Endothelial cell of umbilical vein (primary cell): Measurements from ENCODE around the gene NFIA. TPM values are rescaled to one million over a fixed set of nuclear protein-coding genes. Genes with fewer than 3 reads are reported as not detected.

Source experiments
- BruUV-seq: library from RNA; stranded (reverse); fragments of 400-500 nt; replicated peaks from 2 replicates; lab custom pipeline; 2021; lab: Mats Ljungman, UMichigan
- CTCF ChIA-PET: fragments of 300-600, 350-600 bp; sonication (Branson Sonifier 250); formaldehyde crosslinking; loops from one replicate; lab custom pipeline; 2021; ENCODE audit warnings: antibody characterized with exemption, inconsistent platforms; lab: Charles Lee
- POLR2A ChIA-PET: fragments of 300-600, 350-600 bp; sonication (Branson Sonifier 250); formaldehyde crosslinking; loops from one replicate; lab custom pipeline; 2021; ENCODE audit warnings: antibody characterized with exemption, inconsistent platforms; lab: Charles Lee
- DNase-seq: peaks from one replicate; pipeline ENCODE4 v3.0.0-alpha.2; 2011; ENCODE audit warnings: low read depth, low spot score
- FAIRE-seq: peaks from 2 replicates; lab custom pipeline; 2011; peaks lifted over from hg19 to GRCh38; lab: Jason Lieb, UNC
- H2AFZ ChIP-seq: 2 replicates; pipeline ENCODE4 v1.6.0; 2012; ENCODE audit warnings: low read depth, low read length, control low read depth, inconsistent platforms
- H3K27ac ChIP-seq: 2 replicates; pipeline ENCODE4 v1.5.1; 2011; ENCODE audit warnings: low read depth, mild to moderate bottlenecking, control low read depth, low read length, moderate library complexity; ENCODE audit not compliant: insufficient read depth
- H3K27me3 ChIP-seq, 2 experiments: 2 replicates each; pipeline versions ENCODE4 v1.6.0 to v1.6.1; 2011; ENCODE audit warnings: low read length in 2 of 2, mixed read lengths in 1 of 2; ENCODE audit not compliant: control insufficient read depth in 2 of 2, insufficient read depth in 2 of 2
- H3K36me3 ChIP-seq, 2 experiments: 2 replicates in 1 of 2; 3 replicates in 1 of 2; pipeline ENCODE4 v1.5.1; 2011; ENCODE audit warnings: low read length in 2 of 2, mild to moderate bottlenecking in 1 of 2, moderate library complexity in 1 of 2; ENCODE audit not compliant: control insufficient read depth in 2 of 2, insufficient read depth in 2 of 2; ENCODE audit errors: extremely low read depth in 1 of 2
- H3K4me1 ChIP-seq: 3 replicates; pipeline ENCODE4 v1.5.1; 2011; ENCODE audit warnings: mild to moderate bottlenecking, low read length; ENCODE audit not compliant: control insufficient read depth, insufficient read depth; ENCODE audit errors: extremely low read depth
- H3K4me2 ChIP-seq: 2 replicates; pipeline ENCODE4 v1.6.1; 2011; ENCODE audit warnings: low read length, control low read depth, mixed read lengths; ENCODE audit not compliant: insufficient read depth
- H3K4me3 ChIP-seq, 3 experiments: fragments of 200-600 bp in 1 of 3; sonication (generic), shearing (Covaris generic) in 1 of 3; replicated peaks in 1 of 3; 2 replicates each; pipeline ENCODE4 v1.5.1; 2011 to 2016; ENCODE audit warnings: control low read depth in 3 of 3, low read length in 3 of 3, mild to moderate bottlenecking in 2 of 3, inconsistent platforms in 1 of 3, low read depth in 1 of 3, moderate library complexity in 1 of 3; ENCODE audit not compliant: insufficient read depth in 1 of 3
- H3K79me2 ChIP-seq: 2 replicates; pipeline ENCODE4 v1.6.0; 2012; ENCODE audit warnings: low read length, inconsistent platforms; ENCODE audit not compliant: control insufficient read depth, insufficient read depth
- H3K9ac ChIP-seq: replicated peaks from 2 replicates; pipeline ENCODE3; 2011; ENCODE audit warnings: low read length, control low read depth; ENCODE audit not compliant: insufficient read depth; ENCODE audit errors: extremely low read depth
- H3K9me1 ChIP-seq: replicated peaks from 3 replicates; pipeline ENCODE4 v1.6.0; 2011; ENCODE audit warnings: mild to moderate bottlenecking, low read length; ENCODE audit not compliant: control insufficient read depth, insufficient read depth; ENCODE audit errors: extremely low read depth
- H3K9me3 ChIP-seq: replicated peaks from 2 replicates; pipeline ENCODE4 v1.5.1; 2012; ENCODE audit warnings: low read length, inconsistent platforms; ENCODE audit not compliant: control insufficient read depth, insufficient read depth
- H4K20me1 ChIP-seq: replicated peaks from 2 replicates; pipeline ENCODE3; 2011; ENCODE audit warnings: mild to moderate bottlenecking, low read length; ENCODE audit not compliant: control insufficient read depth, insufficient read depth; ENCODE audit errors: extremely low read depth
- EZH2 ChIP-seq: IDR thresholded peaks from 2 replicates; pipeline ENCODE4 v1.6.1; 2012; ENCODE audit warnings: borderline replicate concordance, low read depth, mild to moderate bottlenecking, moderate library complexity, low read length, inconsistent platforms; ENCODE audit not compliant: severe bottlenecking
- FOS ChIP-seq: IDR thresholded peaks from 2 replicates; pipeline ENCODE4 v1.6.1; 2011; ENCODE audit warnings: mild to moderate bottlenecking, low read length, moderate library complexity, borderline replicate concordance; ENCODE audit not compliant: insufficient read depth
- GATA2 ChIP-seq: IDR thresholded peaks from 2 replicates; pipeline ENCODE4 v1.7.0; 2011; ENCODE audit warnings: low read depth, mild to moderate bottlenecking, moderate library complexity, mixed read lengths, low read length; ENCODE audit not compliant: insufficient read length, insufficient read depth
- JUN ChIP-seq: IDR thresholded peaks from 2 replicates; pipeline ENCODE4 v1.6.1; 2011; ENCODE audit warnings: borderline replicate concordance, low read depth; ENCODE audit not compliant: insufficient read length, insufficient read depth
- MAX ChIP-seq: IDR thresholded peaks from 2 replicates; pipeline ENCODE4 v1.6.1; 2011; ENCODE audit not compliant: insufficient read depth, insufficient read length
- MYC ChIP-seq: IDR thresholded peaks from one replicate; pipeline ENCODE4 v1.6.1; 2011; ENCODE audit warnings: mild to moderate bottlenecking, low read depth, low read length
- POLR2A ChIP-seq: IDR thresholded peaks from 2 replicates; pipeline ENCODE4 v1.6.1; 2012; ENCODE audit warnings: low read depth, mild to moderate bottlenecking, control low read depth, low read length
- POLR2AphosphoS5 ChIP-seq: IDR thresholded peaks from 2 replicates; pipeline ENCODE4 v1.6.1; 2012; ENCODE audit warnings: low read depth, mild to moderate bottlenecking, control low read depth, low read length, moderate library complexity; ENCODE audit not compliant: insufficient read depth
- dilution Hi-C: fragments of 300-500 bp; cut with MboI; formaldehyde crosslinking; loops from one replicate; pipeline ENCODE4 v1.15.0; 2019; ENCODE audit warnings: low sequenced_read_pairs; ENCODE audit not compliant: extremely low pct_ligation_motif_present
- intact Hi-C: fragments of 100-400 bp; cut with micrococcal nuclease; formaldehyde crosslinking; loops from one replicate; pipeline ENCODE4 v1.10.0; 2022
- polyA plus RNA-seq, 4 experiments: library from polyadenylated mRNA; depleted of rRNA in 3 of 4; stranded (reverse) in 3 of 4; unstranded in 1 of 4; fragments of >200 nt; gene quantifications; 2 replicates each; pipeline versions ENCODE4 v1.2.1 to v1.2.3, GENCODE V29; 2011 to 2012; ENCODE audit warnings: missing spikeins in 1 of 4
- total RNA-seq: library from RNA; stranded (reverse); gene quantifications from 2 replicates; pipeline ENCODE4 v1.2.3, GENCODE V29; 2021
- TF ChIP-seq, protein P1 (sequence below), 2 donors: IDR thresholded peaks; 1 replicate in 1 of 2; 2 replicates in 1 of 2; pipeline ENCODE4 v1.5.1; 2011; ENCODE audit warnings: low read length in 2 of 2, mild to moderate bottlenecking in 2 of 2, moderate library complexity in 2 of 2, control low read depth in 1 of 2, inconsistent platforms in 1 of 2, low read depth in 1 of 2; ENCODE audit not compliant: insufficient read depth in 1 of 2; ENCODE audit errors: extremely low read depth in 1 of 2

The NFIA gene
- total and polyA plus RNA-seq, 2 donors (not counting 3 experiments of a cell fraction or from before 2014, with no cell fraction given): 25.5 to 47.0 TPM

DNA sequence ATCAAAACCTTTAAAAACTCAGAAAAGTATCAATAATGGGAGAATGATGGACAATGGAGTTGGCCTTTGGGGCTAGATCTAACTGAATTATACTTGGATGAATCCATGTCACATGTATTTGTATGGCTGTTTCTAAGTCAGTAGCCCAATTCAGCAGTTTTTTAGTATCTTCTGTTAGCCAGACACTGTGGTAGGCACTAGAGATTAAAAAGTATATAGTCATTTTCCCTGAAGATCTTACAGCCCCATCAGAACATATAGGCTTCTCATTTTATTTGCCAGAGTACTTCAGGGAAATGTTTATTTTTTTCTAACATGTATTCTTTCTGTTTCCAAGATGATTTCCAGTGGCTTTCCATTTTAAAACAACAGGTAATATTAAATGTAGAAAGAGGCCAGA lies 273.7 kb downstream of the NFIA start:
- H2AFZ ChIP-seq: no peak overlapping the region
- FAIRE-seq (no peak), DNase-seq (no peak)
- no peaks in the 10 kb centered on the region for H4K20me1 ChIP-seq
- no peak overlapping the region for H3K4me2 ChIP-seq
- H3K4me3 ChIP-seq: no peak overlapping the region
- H3K9ac ChIP-seq: no peak overlapping the region
- peak overlapping the region; percentile 16 for H3K27ac ChIP-seq
- TF ChIP-seq, protein P1, sequence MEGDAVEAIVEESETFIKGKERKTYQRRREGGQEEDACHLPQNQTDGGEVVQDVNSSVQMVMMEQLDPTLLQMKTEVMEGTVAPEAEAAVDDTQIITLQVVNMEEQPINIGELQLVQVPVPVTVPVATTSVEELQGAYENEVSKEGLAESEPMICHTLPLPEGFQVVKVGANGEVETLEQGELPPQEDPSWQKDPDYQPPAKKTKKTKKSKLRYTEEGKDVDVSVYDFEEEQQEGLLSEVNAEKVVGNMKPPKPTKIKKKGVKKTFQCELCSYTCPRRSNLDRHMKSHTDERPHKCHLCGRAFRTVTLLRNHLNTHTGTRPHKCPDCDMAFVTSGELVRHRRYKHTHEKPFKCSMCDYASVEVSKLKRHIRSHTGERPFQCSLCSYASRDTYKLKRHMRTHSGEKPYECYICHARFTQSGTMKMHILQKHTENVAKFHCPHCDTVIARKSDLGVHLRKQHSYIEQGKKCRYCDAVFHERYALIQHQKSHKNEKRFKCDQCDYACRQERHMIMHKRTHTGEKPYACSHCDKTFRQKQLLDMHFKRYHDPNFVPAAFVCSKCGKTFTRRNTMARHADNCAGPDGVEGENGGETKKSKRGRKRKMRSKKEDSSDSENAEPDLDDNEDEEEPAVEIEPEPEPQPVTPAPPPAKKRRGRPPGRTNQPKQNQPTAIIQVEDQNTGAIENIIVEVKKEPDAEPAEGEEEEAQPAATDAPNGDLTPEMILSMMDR (IDR thresholded peaks at IDR 0.05; ENCODE audit: extremely low read depth in 1 of 2, insufficient read depth in 1 of 2, low read depth in 1 of 2, low read length in 2 of 2): no peak
- no peak for TF ChIP-seq POLR2A
- no peak for TF ChIP-seq JUN
- TF ChIP-seq MYC: no peak
- no peak for TF ChIP-seq GATA2
- no peak for TF ChIP-seq POLR2AphosphoS5
- TF ChIP-seq FOS: no peak
- TF ChIP-seq EZH2: no peak
- TF ChIP-seq MAX: no peak
- BruUV-seq: no TSS peak
- H3K36me3 ChIP-seq: peaks cover 0 to 2% of the 10 kb centered on the region in 2 experiments
- ChIA-PET CTCF (interaction anchor here (0.8 to 2.4 kb wide), 3 partner anchors 19 to 286 kb away, joined by 3 to 8 read pairs (median 5); no protein-coding TSS in a partner anchor), POLR2A (interaction anchor here (0.6 kb wide), 1 partner anchor 314 kb away, joined by 5 read pairs; no protein-coding TSS in a partner anchor)
- H3K9me1 ChIP-seq: no peaks in the 10 kb centered on the region
- dilution Hi-C loops (no loop called here), intact Hi-C loops (loop anchor here (5.0 kb wide), 1 partner anchor 279 kb away; no protein-coding TSS in a partner anchor)
- no peaks in the 10 kb centered on the region for H3K27me3 ChIP-seq
- peaks cover 33% of the 10 kb centered on the region for H3K4me1 ChIP-seq
- no peaks in the 10 kb centered on the region for H3K9me3 ChIP-seq
- no peaks in the 10 kb centered on the region for H3K79me2 ChIP-seq
